SK-N-SH treated with all-trans-retinoic acid at 6 μM for 48 hours (cell line): ENCODE measurements around the gene RTF2.
A peak's percentile ranks its signal among the peaks of the same experiment; 100 is the strongest.

Experiments
- ATAC-seq: fragments of 200-7000 bp; cut with Tn5 transposase; 3 replicates; pipeline ENCODE4 v1.9.1; 2020; ENCODE audit warnings: mild to moderate bottlenecking, moderate library complexity
- ARNTL ChIP-seq: fragments of 450-650 bp; formaldehyde crosslinking; IDR thresholded peaks from 2 replicates; pipeline ENCODE4 v1.5.0; 2020; ENCODE audit warnings: low read depth, mild to moderate bottlenecking, moderate library complexity, borderline replicate concordance
- BACH2 ChIP-seq: fragments of 250-450 bp; sonication (Bioruptor Pico); IDR thresholded peaks from 2 replicates; pipeline ENCODE4 v1.9.0; 2021; ENCODE audit warnings: mild to moderate bottlenecking, borderline replicate concordance
- CSDC2 ChIP-seq: fragments of 250-450 bp; sonication (Bioruptor Pico); IDR thresholded peaks from 2 replicates; pipeline ENCODE4 v1.5.0; 2020; ENCODE audit warnings: mild to moderate bottlenecking, moderate library complexity
- ESRRG ChIP-seq: fragments of 250-450 bp; sonication (Bioruptor Pico); IDR thresholded peaks from 2 replicates; pipeline ENCODE4 v1.6.1; 2021; ENCODE audit warnings: mild to moderate bottlenecking
- GLIS3 ChIP-seq: fragments of 250-450 bp; sonication (Bioruptor Pico); IDR thresholded peaks from 2 replicates; pipeline ENCODE4 v1.5.0; 2020; ENCODE audit warnings: mild to moderate bottlenecking, moderate library complexity
- ISL1 ChIP-seq: fragments of 250-450 bp; sonication (Bioruptor Pico); IDR thresholded peaks from 2 replicates; pipeline ENCODE4 v2.1.2; 2022; ENCODE audit warnings: mild to moderate bottlenecking, moderate library complexity
- OSR1 ChIP-seq: fragments of 250-450 bp; sonication (Bioruptor Pico); IDR thresholded peaks from 2 replicates; pipeline ENCODE4 v1.8.0; 2022; ENCODE audit warnings: moderate library complexity, mild to moderate bottlenecking, inconsistent platforms
- PPARA ChIP-seq: fragments of 250-450 bp; sonication (Bioruptor Pico); IDR thresholded peaks from 2 replicates; pipeline ENCODE4 v1.5.0; 2020; ENCODE audit warnings: mild to moderate bottlenecking, borderline replicate concordance
- RARB ChIP-seq: fragments of 250-450 bp; sonication (Bioruptor Pico); IDR thresholded peaks from 2 replicates; pipeline ENCODE4 v1.8.0; 2021; ENCODE audit warnings: mild to moderate bottlenecking, moderate library complexity
- SNAI2 ChIP-seq: fragments of 250-450 bp; sonication (Bioruptor Pico); IDR thresholded peaks from 2 replicates; pipeline ENCODE4 v1.5.0; 2020; ENCODE audit warnings: mild to moderate bottlenecking, moderate library complexity
- TCF4 ChIP-seq: fragments of 250-450 bp; sonication (Bioruptor Pico); IDR thresholded peaks from 2 replicates; pipeline ENCODE4 v1.8.0; 2021; ENCODE audit warnings: mild to moderate bottlenecking, moderate library complexity, borderline replicate concordance
- TOX ChIP-seq: fragments of 250-450 bp; sonication (Bioruptor Pico); IDR thresholded peaks from 2 replicates; pipeline ENCODE4 v1.8.0; 2021; ENCODE audit warnings: mild to moderate bottlenecking, moderate library complexity, borderline replicate concordance
- ZC3H10 ChIP-seq: fragments of 250-450 bp; sonication (Bioruptor Pico); IDR thresholded peaks from 2 replicates; pipeline ENCODE4 v1.5.1; 2021; ENCODE audit warnings: mild to moderate bottlenecking, moderate library complexity
- ZFP3 ChIP-seq: fragments of 250-450 bp; sonication (Bioruptor Pico); IDR thresholded peaks from 2 replicates; pipeline ENCODE4 v1.5.0; 2020; ENCODE audit warnings: mild to moderate bottlenecking, moderate library complexity
- ZFP30 ChIP-seq: fragments of 450-650 bp; formaldehyde crosslinking; IDR thresholded peaks from 2 replicates; pipeline ENCODE4 v1.5.0; 2022; ENCODE audit warnings: mild to moderate bottlenecking, moderate library complexity
- ZNF565 ChIP-seq: fragments of 450-650 bp; formaldehyde crosslinking; conservative IDR thresholded peaks from 2 replicates; pipeline ENCODE4 v1.5.0; 2020; ENCODE audit warnings: low read depth, mild to moderate bottlenecking, moderate library complexity
- ZNF70 ChIP-seq: fragments of 450-650 bp; formaldehyde crosslinking; IDR thresholded peaks from 2 replicates; pipeline ENCODE4 v1.5.0; 2020; ENCODE audit warnings: mild to moderate bottlenecking, moderate library complexity
- ZNF8 ChIP-seq: fragments of 450-650 bp; formaldehyde crosslinking; IDR thresholded peaks from 2 replicates; pipeline ENCODE4 v1.5.0; 2020; ENCODE audit warnings: mild to moderate bottlenecking, moderate library complexity
- TF ChIP-seq, protein P1 (sequence below): fragments of 250-450 bp; sonication (Bioruptor Pico); IDR thresholded peaks from 2 replicates; pipeline ENCODE4 v1.5.1; 2020; ENCODE audit warnings: low read depth, mild to moderate bottlenecking, moderate library complexity
- TF ChIP-seq, protein P2 (sequence below): fragments of 250-450 bp; sonication (Bioruptor Pico); IDR thresholded peaks from 2 replicates; pipeline ENCODE4 v1.5.0; 2020; ENCODE audit warnings: mild to moderate bottlenecking, moderate library complexity
- TF ChIP-seq, protein P3 (sequence below): fragments of 250-450 bp; sonication (Bioruptor Pico); IDR thresholded peaks from 2 replicates; pipeline ENCODE4 v1.5.1; 2021; ENCODE audit warnings: mild to moderate bottlenecking, moderate library complexity
- TF ChIP-seq, protein P4 (sequence below): fragments of 250-450 bp; sonication (Bioruptor Pico); IDR thresholded peaks from 2 replicates; pipeline ENCODE4 v1.8.0; 2021; ENCODE audit warnings: low read depth, mild to moderate bottlenecking, moderate library complexity, borderline replicate concordance

RTF2 gene, protein sequence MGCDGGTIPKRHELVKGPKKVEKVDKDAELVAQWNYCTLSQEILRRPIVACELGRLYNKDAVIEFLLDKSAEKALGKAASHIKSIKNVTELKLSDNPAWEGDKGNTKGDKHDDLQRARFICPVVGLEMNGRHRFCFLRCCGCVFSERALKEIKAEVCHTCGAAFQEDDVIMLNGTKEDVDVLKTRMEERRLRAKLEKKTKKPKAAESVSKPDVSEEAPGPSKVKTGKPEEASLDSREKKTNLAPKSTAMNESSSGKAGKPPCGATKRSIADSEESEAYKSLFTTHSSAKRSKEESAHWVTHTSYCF

DNA sequence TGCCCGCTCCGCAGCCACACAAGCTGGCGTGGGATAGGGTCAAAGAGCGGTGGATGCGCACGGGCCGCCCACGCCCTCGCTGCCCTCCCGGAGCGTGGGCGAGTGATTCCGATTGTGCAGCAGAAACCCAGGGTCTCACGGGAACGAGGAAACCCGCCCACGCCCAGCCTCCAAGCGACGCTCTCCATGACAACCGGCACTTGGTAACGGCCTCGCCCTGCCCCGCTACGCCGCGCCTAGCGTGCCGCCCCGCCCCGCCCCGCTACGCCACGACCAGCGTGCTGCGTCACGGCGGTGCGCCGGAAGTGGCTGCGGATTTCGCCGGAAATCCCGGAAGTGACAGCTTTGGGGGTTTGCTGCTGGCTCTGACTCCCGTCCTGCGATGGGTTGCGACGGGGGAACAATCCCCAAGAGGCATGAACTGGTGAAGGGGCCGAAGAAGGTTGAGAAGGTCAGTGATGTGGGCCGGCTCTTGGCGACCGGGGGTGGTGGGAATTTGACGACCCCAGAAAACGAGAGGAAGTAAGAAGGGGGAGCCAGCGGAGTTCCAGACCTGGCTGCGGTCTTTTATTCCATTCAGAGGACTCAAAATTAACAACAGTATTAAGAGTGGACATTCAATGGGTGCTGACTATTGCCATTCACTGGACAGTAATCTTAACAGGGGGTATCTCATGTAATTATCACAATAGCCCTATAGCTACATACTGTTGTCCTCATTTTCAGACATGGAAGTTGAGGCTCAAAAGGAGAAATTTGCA lies at the start of gene RTF2:
Gene RTF2, plus strand, starts transcription at position 312 of the 761 bp plus-strand sequence. Its CDS starts 71 bp downstream, at position 383.
- peak; percentile 99 for ATAC-seq
- TF ChIP-seq PPARA (no peak), ZFP3 (CRISPR knock-in tag) (no peak), ESRRG (no peak), BACH2 (CRISPR knock-in tag) (no peak)
- TF ChIP-seq, protein P1, sequence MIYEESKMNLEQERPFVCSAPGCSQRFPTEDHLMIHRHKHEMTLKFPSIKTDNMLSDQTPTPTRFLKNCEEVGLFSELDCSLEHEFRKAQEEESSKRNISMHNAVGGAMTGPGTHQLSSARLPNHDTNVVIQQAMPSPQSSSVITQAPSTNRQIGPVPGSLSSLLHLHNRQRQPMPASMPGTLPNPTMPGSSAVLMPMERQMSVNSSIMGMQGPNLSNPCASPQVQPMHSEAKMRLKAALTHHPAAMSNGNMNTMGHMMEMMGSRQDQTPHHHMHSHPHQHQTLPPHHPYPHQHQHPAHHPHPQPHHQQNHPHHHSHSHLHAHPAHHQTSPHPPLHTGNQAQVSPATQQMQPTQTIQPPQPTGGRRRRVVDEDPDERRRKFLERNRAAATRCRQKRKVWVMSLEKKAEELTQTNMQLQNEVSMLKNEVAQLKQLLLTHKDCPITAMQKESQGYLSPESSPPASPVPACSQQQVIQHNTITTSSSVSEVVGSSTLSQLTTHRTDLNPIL (CRISPR knock-in tag) = no peak

DNA sequence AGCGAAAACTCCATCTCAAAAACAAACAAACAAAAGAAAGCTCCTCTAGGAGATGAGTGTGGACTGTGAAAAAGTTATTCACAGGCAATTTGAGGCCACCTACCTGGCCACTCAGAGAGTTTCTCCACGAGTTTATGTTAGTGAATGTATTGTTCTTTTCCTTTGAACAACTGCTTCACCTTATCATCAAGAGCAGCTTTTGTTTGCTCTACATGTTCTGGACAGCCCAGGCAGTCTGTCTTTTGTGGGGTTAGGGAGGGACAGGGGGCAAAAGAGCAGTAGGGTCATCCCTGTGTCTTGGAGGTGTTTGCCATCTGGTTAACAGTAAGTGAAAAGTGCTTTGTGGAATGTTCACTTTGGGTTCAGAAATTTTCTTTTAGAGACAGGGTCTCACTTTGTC lies 48.4 kb upstream of the RTF2 start:
- no peak for ATAC-seq
- TF ChIP-seq TCF4 (CRISPR knock-in tag) (no peak), ISL1 (CRISPR knock-in tag) (no peak), RARB (CRISPR knock-in tag) (no peak), ZC3H10 (CRISPR knock-in tag) (no peak), OSR1 (no peak), GLIS3 (CRISPR knock-in tag) (no peak), PPARA (no peak), ZFP3 (CRISPR knock-in tag) (no peak)
- TF ChIP-seq, protein P2, sequence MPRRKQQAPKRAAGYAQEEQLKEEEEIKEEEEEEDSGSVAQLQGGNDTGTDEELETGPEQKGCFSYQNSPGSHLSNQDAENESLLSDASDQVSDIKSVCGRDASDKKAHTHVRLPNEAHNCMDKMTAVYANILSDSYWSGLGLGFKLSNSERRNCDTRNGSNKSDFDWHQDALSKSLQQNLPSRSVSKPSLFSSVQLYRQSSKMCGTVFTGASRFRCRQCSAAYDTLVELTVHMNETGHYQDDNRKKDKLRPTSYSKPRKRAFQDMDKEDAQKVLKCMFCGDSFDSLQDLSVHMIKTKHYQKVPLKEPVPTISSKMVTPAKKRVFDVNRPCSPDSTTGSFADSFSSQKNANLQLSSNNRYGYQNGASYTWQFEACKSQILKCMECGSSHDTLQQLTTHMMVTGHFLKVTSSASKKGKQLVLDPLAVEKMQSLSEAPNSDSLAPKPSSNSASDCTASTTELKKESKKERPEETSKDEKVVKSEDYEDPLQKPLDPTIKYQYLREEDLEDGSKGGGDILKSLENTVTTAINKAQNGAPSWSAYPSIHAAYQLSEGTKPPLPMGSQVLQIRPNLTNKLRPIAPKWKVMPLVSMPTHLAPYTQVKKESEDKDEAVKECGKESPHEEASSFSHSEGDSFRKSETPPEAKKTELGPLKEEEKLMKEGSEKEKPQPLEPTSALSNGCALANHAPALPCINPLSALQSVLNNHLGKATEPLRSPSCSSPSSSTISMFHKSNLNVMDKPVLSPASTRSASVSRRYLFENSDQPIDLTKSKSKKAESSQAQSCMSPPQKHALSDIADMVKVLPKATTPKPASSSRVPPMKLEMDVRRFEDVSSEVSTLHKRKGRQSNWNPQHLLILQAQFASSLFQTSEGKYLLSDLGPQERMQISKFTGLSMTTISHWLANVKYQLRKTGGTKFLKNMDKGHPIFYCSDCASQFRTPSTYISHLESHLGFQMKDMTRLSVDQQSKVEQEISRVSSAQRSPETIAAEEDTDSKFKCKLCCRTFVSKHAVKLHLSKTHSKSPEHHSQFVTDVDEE = no peak
- TF ChIP-seq, protein P1 (CRISPR knock-in tag) = no peak

DNA sequence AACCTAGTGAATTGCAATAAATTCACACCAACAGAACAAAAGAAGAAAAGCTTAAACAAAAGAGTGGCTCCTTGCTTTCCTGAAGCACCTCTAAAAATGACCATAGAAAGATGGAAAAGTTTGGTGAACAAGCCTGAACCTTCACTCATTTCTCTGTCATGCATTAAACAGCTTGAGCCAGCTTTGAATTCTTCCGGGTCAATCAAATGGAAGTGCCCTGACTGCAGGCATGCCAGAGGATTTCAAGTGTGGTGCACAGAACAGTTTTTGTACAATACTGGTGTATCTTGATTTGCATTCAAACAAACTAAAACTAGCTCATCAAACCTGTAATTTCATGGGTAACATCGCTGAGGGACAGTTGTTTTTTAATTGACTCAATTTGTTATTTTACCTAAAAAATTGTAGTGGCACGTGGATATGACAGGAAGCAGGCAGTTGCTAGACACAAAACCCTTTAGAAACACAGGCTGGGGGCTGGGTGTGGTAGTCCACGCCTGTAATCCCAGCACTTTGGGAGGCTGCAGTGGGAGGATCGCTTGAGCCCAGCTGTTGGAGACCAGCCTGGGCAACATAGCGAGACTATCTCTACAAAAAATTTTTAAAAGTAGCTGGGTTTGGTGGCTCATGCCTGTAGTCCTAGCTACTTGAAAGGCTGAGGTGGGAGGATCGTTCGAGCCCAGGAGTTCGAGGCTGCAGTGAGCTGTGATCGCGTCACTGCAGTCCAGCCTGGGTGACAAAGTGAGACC lies 47.3 kb upstream of the RTF2 start:
- ATAC-seq = no peak
- TF ChIP-seq ZFP30 (no peak), TOX (CRISPR knock-in tag) (no peak), ESRRG (no peak), ZNF70 (CRISPR knock-in tag) (no peak), ZNF8 (CRISPR knock-in tag) (no peak), GLIS3 (CRISPR knock-in tag) (no peak), OSR1 (no peak), TCF4 (CRISPR knock-in tag) (no peak), ISL1 (CRISPR knock-in tag) (no peak), ZC3H10 (CRISPR knock-in tag) (no peak), CSDC2 (CRISPR knock-in tag) (no peak), SNAI2 (no peak), BACH2 (CRISPR knock-in tag) (no peak), ZNF565 (no peak), RARB (CRISPR knock-in tag) (no peak), ARNTL (CRISPR knock-in tag) (no peak)
- TF ChIP-seq, protein P1 (CRISPR knock-in tag) = no peak
- TF ChIP-seq, protein P3, sequence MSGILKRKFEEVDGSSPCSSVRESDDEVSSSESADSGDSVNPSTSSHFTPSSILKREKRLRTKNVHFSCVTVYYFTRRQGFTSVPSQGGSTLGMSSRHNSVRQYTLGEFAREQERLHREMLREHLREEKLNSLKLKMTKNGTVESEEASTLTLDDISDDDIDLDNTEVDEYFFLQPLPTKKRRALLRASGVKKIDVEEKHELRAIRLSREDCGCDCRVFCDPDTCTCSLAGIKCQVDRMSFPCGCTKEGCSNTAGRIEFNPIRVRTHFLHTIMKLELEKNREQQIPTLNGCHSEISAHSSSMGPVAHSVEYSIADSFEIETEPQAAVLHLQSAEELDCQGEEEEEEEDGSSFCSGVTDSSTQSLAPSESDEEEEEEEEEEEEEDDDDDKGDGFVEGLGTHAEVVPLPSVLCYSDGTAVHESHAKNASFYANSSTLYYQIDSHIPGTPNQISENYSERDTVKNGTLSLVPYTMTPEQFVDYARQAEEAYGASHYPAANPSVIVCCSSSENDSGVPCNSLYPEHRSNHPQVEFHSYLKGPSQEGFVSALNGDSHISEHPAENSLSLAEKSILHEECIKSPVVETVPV (CRISPR knock-in tag) = no peak
- TF ChIP-seq, protein P4, sequence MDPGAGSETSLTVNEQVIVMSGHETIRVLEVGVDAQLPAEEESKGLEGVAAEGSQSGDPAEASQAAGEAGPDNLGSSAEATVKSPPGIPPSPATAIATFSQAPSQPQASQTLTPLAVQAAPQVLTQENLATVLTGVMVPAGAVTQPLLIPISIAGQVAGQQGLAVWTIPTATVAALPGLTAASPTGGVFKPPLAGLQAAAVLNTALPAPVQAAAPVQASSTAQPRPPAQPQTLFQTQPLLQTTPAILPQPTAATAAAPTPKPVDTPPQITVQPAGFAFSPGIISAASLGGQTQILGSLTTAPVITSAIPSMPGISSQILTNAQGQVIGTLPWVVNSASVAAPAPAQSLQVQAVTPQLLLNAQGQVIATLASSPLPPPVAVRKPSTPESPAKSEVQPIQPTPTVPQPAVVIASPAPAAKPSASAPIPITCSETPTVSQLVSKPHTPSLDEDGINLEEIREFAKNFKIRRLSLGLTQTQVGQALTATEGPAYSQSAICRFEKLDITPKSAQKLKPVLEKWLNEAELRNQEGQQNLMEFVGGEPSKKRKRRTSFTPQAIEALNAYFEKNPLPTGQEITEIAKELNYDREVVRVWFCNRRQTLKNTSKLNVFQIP (CRISPR knock-in tag) = no peak
- TF ChIP-seq, protein P2 = no peak
